Activated CD8-positive, alpha-beta memory T cell treated with anti-CD3 and anti-CD28 coated beads, Interleukin-2, amount 50 U/mL, for 1 hour (primary cell): ENCODE results near the gene ISL1.

ENCODE experiments used
- DNase-seq: peaks from one replicate; pipeline ENCODE4 v3.0.0-alpha.2; 2020; ENCODE audit errors: extremely low read depth

The ISL1 gene

GRCh38 chr5:51386916-51387883 lies 4.0 kb downstream of the ISL1 start:
- DNase-seq = no peak

DNA sequence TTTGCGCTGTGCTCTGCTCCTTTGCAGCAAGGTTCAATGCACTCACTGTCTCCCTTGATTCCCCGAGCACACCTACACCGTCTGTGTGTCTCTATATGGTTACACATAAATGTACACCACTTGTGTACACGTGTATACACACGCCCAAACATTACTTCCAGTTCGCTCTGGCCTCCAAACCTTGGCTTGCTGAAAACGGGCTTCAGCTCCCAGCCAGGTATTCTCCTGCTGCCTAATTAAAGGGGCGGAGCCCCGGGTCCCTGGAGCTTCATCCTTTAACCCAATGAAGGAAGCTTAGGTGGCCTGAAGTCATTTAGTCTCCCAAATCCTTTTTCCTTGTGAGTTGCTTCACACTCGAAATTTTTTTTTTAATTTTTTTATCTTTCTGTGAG lies 4.6 kb downstream of the ISL1 start:
- DNase-seq = no peak

DNA sequence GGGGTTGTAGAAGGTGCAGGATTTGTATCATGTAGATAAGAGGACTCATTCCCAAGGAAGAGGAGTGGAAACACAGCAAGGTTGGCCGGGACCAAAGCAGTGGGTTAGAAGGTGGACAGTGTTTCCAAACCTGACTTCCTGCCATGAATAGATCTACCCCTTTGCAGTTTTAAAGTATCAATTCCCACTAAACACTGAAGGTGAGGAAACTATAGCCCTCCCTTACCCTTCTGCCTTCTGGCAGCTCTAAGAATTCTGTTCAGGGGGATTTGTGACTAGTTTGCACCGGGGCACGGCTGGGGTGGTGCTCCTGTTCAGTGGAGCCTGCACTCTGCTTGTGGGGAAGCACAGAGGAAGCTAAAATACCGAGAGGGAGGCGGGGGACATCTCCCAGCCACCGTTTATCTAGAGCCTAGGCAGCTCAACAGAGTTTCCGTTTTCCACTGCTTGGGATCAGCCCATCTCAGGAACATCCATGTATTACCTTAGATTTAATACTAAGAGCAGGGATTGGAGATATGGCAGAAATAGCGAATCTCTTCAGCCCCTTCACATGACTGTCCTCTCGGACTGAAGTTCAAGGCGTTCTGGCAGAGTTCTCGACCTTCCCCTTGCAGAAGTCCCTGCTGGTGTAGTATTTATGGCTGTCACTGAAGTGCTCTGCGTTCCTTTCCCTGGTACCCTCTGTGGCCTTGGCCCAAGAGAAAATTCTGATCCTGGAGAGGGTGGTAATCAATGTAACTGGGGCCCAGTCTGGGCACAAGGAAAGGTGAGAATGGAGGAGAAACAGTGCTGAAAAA lies 5.4 kb downstream of the ISL1 start:
- DNase-seq = no peak

- DNase-seq = no peak
Observed at GRCh38 chr5:51389288-51389576, 6.0 kb downstream of the ISL1 start.

- no peak for DNase-seq
Observed at GRCh38 chr5:51389577-51390463, 6.6 kb downstream of the ISL1 start.

GRCh38 chr5:51391175-51391574 lies 7.9 kb downstream of the ISL1 start:
- DNase-seq = no peak

GRCh38 chr5:51392689-51393199 lies 9.5 kb downstream of the ISL1 start:
- no peak for DNase-seq

GRCh38 chr5:51394609-51395008 lies 11.4 kb downstream of the ISL1 start:
- no peak for DNase-seq

- DNase-seq = no peak
Observed at GRCh38 chr5:51395245-51395644, 12.0 kb downstream of the ISL1 start.

DNA sequence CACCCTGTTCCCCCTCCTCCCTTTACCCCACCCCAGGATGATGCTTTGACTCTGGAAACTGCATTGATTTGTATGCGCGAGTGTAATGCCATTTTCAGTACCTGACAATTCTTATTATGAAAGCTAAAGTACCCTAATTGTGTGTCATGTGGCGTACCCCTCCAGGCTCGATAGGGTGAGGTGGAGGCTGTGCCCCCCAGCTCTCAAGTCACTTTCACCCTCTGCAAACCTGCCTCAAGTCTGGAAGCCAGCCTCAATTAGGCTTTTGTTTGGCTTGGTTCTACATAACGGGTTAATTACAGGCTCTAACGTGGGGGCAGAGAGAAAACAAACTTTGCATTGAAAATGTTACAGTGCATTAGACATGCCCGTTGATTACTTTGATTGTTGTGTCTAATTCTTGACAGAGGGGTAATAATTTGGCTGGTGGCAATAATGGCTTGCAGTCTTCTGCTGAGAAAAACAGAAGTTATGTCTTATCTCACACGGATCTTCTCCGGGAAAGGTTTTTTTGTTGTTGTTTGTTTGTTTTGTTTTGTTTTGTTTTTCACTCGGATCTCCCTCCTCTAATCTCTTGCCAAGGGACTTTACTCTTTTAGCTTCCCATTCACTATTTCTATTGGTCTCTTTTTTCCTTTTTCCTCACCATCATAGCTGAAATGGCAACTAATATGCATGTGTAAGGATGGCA lies 12.6 kb downstream of the ISL1 start:
- DNase-seq = no peak

GRCh38 chr5:51396797-51397196 lies 13.5 kb downstream of the ISL1 start:
- DNase-seq = no peak

GRCh38 chr5:51397996-51398395 lies 14.7 kb downstream of the ISL1 start:
- no peak for DNase-seq

GRCh38 chr5:51398875-51399642 lies 15.8 kb downstream of the ISL1 start:
- no peak for DNase-seq

- DNase-seq = no peak
Observed at GRCh38 chr5:51399643-51400006, 16.4 kb downstream of the ISL1 start.

GRCh38 chr5:51404255-51404654 lies 21.0 kb downstream of the ISL1 start:
- no peak for DNase-seq

DNA sequence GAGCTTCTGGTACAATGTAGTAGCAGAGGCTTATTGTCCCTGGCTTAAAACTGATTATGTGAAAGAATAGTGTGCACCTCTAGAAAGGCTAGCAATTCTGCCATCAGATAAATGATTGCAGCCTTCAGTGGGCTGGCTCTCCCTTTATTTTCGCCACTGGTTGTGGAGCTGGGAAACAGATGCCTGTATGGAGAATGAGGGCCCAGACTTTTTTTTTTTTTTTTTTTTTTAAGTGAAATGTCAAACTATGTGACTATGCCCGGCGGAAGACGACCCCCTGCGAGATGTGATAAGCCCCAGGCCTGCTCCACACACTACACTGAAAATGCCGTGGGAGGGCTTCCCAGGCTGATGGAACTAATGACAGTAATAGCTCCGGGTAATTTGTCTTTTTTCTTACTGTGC lies 28.7 kb downstream of the ISL1 start:
- DNase-seq = no peak

GRCh38 chr5:51414516-51414915 lies 31.3 kb downstream of the ISL1 start:
- DNase-seq = no peak

DNA sequence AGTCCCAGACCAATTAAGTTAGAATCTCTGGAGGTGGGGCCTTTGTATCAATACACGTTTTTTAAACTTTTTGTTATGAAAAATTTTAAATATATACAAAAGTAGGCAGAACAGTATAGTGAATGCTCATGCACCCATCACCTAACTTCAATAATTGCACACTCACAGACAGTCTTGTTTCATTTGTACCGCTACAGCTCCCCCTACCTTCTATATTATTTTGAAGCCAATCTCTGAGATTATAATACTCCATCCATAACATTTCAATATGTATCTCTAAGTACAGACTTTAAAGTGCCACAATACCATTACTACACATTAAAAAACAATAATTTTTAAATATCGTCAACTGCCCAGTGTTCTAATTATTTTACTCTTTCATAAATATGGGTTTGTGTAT lies 32.9 kb downstream of the ISL1 start:
- DNase-seq = no peak

- DNase-seq = no peak
Observed at GRCh38 chr5:51433052-51433710, 49.9 kb downstream of the ISL1 start.

GRCh38 chr5:51439232-51439631 lies 56.0 kb downstream of the ISL1 start:
- DNase-seq = no peak
